Measurements from ENCODE around the gene TM9SF2.

Gene TM9SF2

GRCh38 chr13:99467764-99468163, 33.5 kb upstream of the TM9SF2 start:
- DNase-seq (ENCODE audit: low read depth in 1 of 2, low spot score in 1 of 2), result no peak
- TF ChIP-seq REST (IDR thresholded peaks at IDR 0.05; ENCODE audit: insufficient replicate concordance, low read depth) (no peak), POLR2AphosphoS5 (IDR thresholded peaks at IDR 0.05; ENCODE audit: low read depth) (no peak), SPI1 (IDR thresholded peaks at IDR 0.05; ENCODE audit: borderline replicate concordance, low read depth) (no peak), GABPA (IDR thresholded peaks at IDR 0.05; ENCODE audit: low read depth) (no peak), CTCF (IDR thresholded peaks at IDR 0.05; ENCODE audit: insufficient read depth, low read length) (no peak)
- H3K27me3 ChIP-seq (ENCODE audit: insufficient read depth, poor library complexity, severe bottlenecking), result no peaks in the 10 kb centered on the region
- no peak overlapping the region for H3K27ac ChIP-seq (replicated peaks)
- H3K4me3 ChIP-seq (replicated peaks; ENCODE audit: insufficient read depth, low read length), result no peak overlapping the region

- no peak for TF ChIP-seq POLR2AphosphoS5 (IDR thresholded peaks at IDR 0.05; ENCODE audit: low read depth)
- no peak overlapping the region for H3K4me3 ChIP-seq (replicated peaks; ENCODE audit: insufficient read depth, low read length)
- H3K27me3 ChIP-seq (ENCODE audit: insufficient read depth, poor library complexity, severe bottlenecking), result no peaks in the 10 kb centered on the region
- H3K27ac ChIP-seq (replicated peaks), result no peak overlapping the region
- peak in 1 of 2 experiments; percentile 61 for DNase-seq (ENCODE audit: low read depth in 1 of 2, low spot score in 1 of 2)
These were observed 32.2 kb upstream of the TM9SF2 start for GRCh38 chr13:99469041-99469440.

- TF ChIP-seq POLR2AphosphoS5 (IDR thresholded peaks at IDR 0.05; ENCODE audit: low read depth) (no peak), SPI1 (IDR thresholded peaks at IDR 0.05; ENCODE audit: borderline replicate concordance, low read depth) (no peak), GABPA (IDR thresholded peaks at IDR 0.05; ENCODE audit: low read depth) (no peak), CTCF (IDR thresholded peaks at IDR 0.05; ENCODE audit: insufficient read depth, low read length) (no peak), REST (IDR thresholded peaks at IDR 0.05; ENCODE audit: insufficient replicate concordance, low read depth) (no peak)
- H3K4me3 ChIP-seq (replicated peaks; ENCODE audit: insufficient read depth, low read length), result no peak overlapping the region
- no peak for DNase-seq (ENCODE audit: low read depth in 1 of 2, low spot score in 1 of 2)
- no peaks in the 10 kb centered on the region for H3K27me3 ChIP-seq (ENCODE audit: insufficient read depth, poor library complexity, severe bottlenecking)
- H3K27ac ChIP-seq (replicated peaks), result no peak overlapping the region
These were observed 31.2 kb upstream of the TM9SF2 start for GRCh38 chr13:99470027-99470426.

- no peak for TF ChIP-seq CTCF (IDR thresholded peaks at IDR 0.05; ENCODE audit: insufficient read depth, low read length)
- TF ChIP-seq GABPA (IDR thresholded peaks at IDR 0.05; ENCODE audit: low read depth), result no peak
- TF ChIP-seq POLR2AphosphoS5 (IDR thresholded peaks at IDR 0.05; ENCODE audit: low read depth), result no peak
- TF ChIP-seq REST (IDR thresholded peaks at IDR 0.05; ENCODE audit: insufficient replicate concordance, low read depth), result no peak
- TF ChIP-seq SPI1 (IDR thresholded peaks at IDR 0.05; ENCODE audit: borderline replicate concordance, low read depth), result no peak
- Histone ChIP-seq H3K4me3 (replicated peaks; ENCODE audit: insufficient read depth, low read length) (no peak overlapping the region), H3K27me3 (ENCODE audit: insufficient read depth, poor library complexity, severe bottlenecking) (no peaks in the 10 kb centered on the region), H3K27ac (replicated peaks) (no peak overlapping the region)
- no peak for DNase-seq (ENCODE audit: low read depth in 1 of 2, low spot score in 1 of 2)
These were observed 29.8 kb upstream of the TM9SF2 start for GRCh38 chr13:99471221-99472121.

All from HL-60 (cell line).